Transverse colon (tissue), 4 donors: Measurements from ENCODE around the gene ILF3. TPM values are rescaled to one million over a fixed set of nuclear protein-coding genes. Genes with fewer than 3 reads are reported as not detected.

Experiments
- DNase-seq: peaks from one replicate; pipeline ENCODE4 v3.0.0-alpha.2; 2019
- H3K27ac ChIP-seq, 4 donors: fragments of 200-600 bp; sonication (generic); 2 replicates each; pipeline ENCODE4 v1.5.1; 2016 to 2018; ENCODE audit warnings: inconsistent platforms in 4 of 4
- H3K27me3 ChIP-seq: fragments of 200-600 bp; sonication (generic); 2 replicates; pipeline ENCODE4 v1.5.1; 2017; ENCODE audit warnings: inconsistent platforms
- H3K36me3 ChIP-seq, 4 donors: fragments of 200-600 bp; sonication (generic); 2 replicates each; pipeline ENCODE4 v1.5.1; 2017 to 2019; ENCODE audit warnings: inconsistent platforms in 4 of 4
- H3K4me1 ChIP-seq, 4 donors: fragments of 200-600 bp; sonication (generic); 2 replicates each; pipeline ENCODE4 v1.5.1; 2017 to 2020; ENCODE audit warnings: inconsistent platforms in 4 of 4
- H3K4me3 ChIP-seq, 4 donors: fragments of 200-600 bp; sonication (generic); 1 replicate in 1 of 4; 2 replicates in 3 of 4; pipeline versions ENCODE4 v1.5.1 to v1.6.1; 2017 to 2019; ENCODE audit warnings: inconsistent platforms in 4 of 4
- H3K9me3 ChIP-seq, 2 donors: fragments of 200-600 bp; sonication (generic); 2 replicates each; pipeline ENCODE4 v1.5.1; 2017 to 2019; ENCODE audit warnings: inconsistent platforms in 2 of 2
- CTCF ChIP-seq, 5 experiments: fragments of 200-600 bp in 3 of 5; fragments of 450-650 bp in 2 of 5; sonication (generic) in 3 of 5; IDR thresholded peaks; 1 replicate in 2 of 5; 2 replicates in 3 of 5; pipeline ENCODE4 v1.5.1; 2016 to 2017; ENCODE audit warnings: antibody characterized with exemption in 5 of 5, inconsistent platforms in 3 of 5, mild to moderate bottlenecking in 2 of 5, moderate library complexity in 1 of 5
- EP300 ChIP-seq: sonication (generic); formaldehyde crosslinking; IDR thresholded peaks from one replicate; pipeline ENCODE4 v1.6.1; 2017; ENCODE audit warnings: antibody characterized with exemption, low read depth
- POLR2A ChIP-seq: fragments of 450-650 bp; IDR thresholded peaks from one replicate; pipeline ENCODE4 v1.6.1; 2016; ENCODE audit warnings: antibody characterized with exemption, mild to moderate bottlenecking, moderate library complexity
- POLR2AphosphoS5 ChIP-seq, 3 donors: sonication (generic); formaldehyde crosslinking; IDR thresholded peaks; one replicate each; pipeline ENCODE4 v1.6.1; 2016; ENCODE audit warnings: antibody characterized with exemption in 3 of 3
- WGBS, 2 donors: methylation state at CpG; one replicate each; pipeline ENCODE4 v1.1.5; 2018; ENCODE audit warnings: low coverage in 1 of 2; 5-methylcytosine and 5-hydroxymethylcytosine counted together
- in situ Hi-C, 4 donors: fragments of 200-750 bp; cut with MboI; loops; one replicate each; pipeline versions ENCODE4 v1.15.0 to v1.15.1; 2017; ENCODE audit warnings: low sequenced_read_pairs in 3 of 4, low pct_ligation_motif_present in 1 of 4, low pct_unique_long_range_greater_than_20kb in 1 of 4
- intact Hi-C: fragments of 100-400 bp; cut with DNase I; formaldehyde crosslinking; loops from one replicate; pipeline ENCODE4 v1.15.1; 2023; ENCODE audit warnings: low total_unique reads
- total RNA-seq, 4 donors: library from RNA; depleted of rRNA; stranded (reverse); fragments of >200 nt; gene quantifications; one replicate each; pipeline ENCODE4 v1.1.0, GENCODE V29; 2016

Gene ILF3
- total RNA-seq, 4 donors from 2014 or later = 73.6 to 242 (median 151) TPM

- DNase-seq = no peak
- no peak overlapping the region for H3K4me3 ChIP-seq
- in situ Hi-C loops = no loop called here
- intact Hi-C loops = no loop called here
- H3K27me3 ChIP-seq = no peaks in the 10 kb centered on the region
- H3K27ac ChIP-seq = no peak overlapping the region
- no peaks in the 10 kb centered on the region for H3K9me3 ChIP-seq
- peaks cover 0 to 3% (median 0%) of the 10 kb centered on the region in 4 donors for H3K4me1 ChIP-seq
- 84% methylated on average over 14 of the region's 14 CpGs; no CpG with 5 or more reads in 1 of the 2 donors for WGBS, 2 donors
- H3K36me3 ChIP-seq = peaks cover 0 to 43% (median 12%) of the 10 kb centered on the region in 4 donors
- TF ChIP-seq EP300 (no peak), POLR2AphosphoS5 (IDR thresholded peaks at IDR 0.05) (no peak), CTCF (IDR thresholded peaks at IDR 0.05) (no peak), POLR2A (no peak)
These were observed 22.3 kb upstream of the ILF3 start for GRCh38 chr19:10631874-10632273.

GRCh38 chr19:10634430-10634829 is 19.7 kb upstream of the ILF3 start:
- Histone ChIP-seq H3K36me3 (peaks cover 0 to 59% (median 18%) of the 10 kb centered on the region in 4 donors), H3K27me3 (no peaks in the 10 kb centered on the region), H3K4me1 (peaks cover 0 to 4% (median 0%) of the 10 kb centered on the region in 4 donors), H3K9me3 (no peaks in the 10 kb centered on the region), H3K4me3 (no peak overlapping the region), H3K27ac (no peak overlapping the region)
- 84% methylated on average over 7 of the region's 7 CpGs; no CpG with 5 or more reads in 1 of the 2 donors for WGBS, 2 donors
- no peak for DNase-seq
- TF ChIP-seq CTCF (IDR thresholded peaks at IDR 0.05) (no peak), POLR2AphosphoS5 (IDR thresholded peaks at IDR 0.05) (no peak), EP300 (no peak)
- intact Hi-C loops (no loop called here), in situ Hi-C loops (no loop called here)

GRCh38 chr19:10634963-10635362 is 19.2 kb upstream of the ILF3 start:
- WGBS, 2 donors = 92 to 100% methylated on average over 2 to 6 of the region's 6 CpGs
- intact Hi-C loops = no loop called here
- no peak overlapping the region for H3K27ac ChIP-seq
- H3K4me3 ChIP-seq = no peak overlapping the region
- no peak for DNase-seq
- TF ChIP-seq POLR2A (no peak), EP300 (no peak), POLR2AphosphoS5 (IDR thresholded peaks at IDR 0.05) (no peak), CTCF (IDR thresholded peaks at IDR 0.05) (no peak)
- H3K36me3 ChIP-seq = peaks cover 0 to 59% (median 18%) of the 10 kb centered on the region in 4 donors
- no peaks in the 10 kb centered on the region for H3K27me3 ChIP-seq
- peaks cover 0 to 6% (median 0%) of the 10 kb centered on the region in 4 donors for H3K4me1 ChIP-seq
- H3K9me3 ChIP-seq = no peaks in the 10 kb centered on the region
- in situ Hi-C loops = no loop called here

- TF ChIP-seq POLR2A = no peak
- TF ChIP-seq CTCF (IDR thresholded peaks at IDR 0.05) = no peak
- TF ChIP-seq POLR2AphosphoS5 (IDR thresholded peaks at IDR 0.05) = no peak
- TF ChIP-seq EP300 = no peak
- intact Hi-C loops (no loop called here), in situ Hi-C loops (no loop called here)
- no peak overlapping the region for H3K4me3 ChIP-seq
- H3K27me3 ChIP-seq = no peaks in the 10 kb centered on the region
- 95% methylated on average over 4 to 37 of the region's 37 CpGs for WGBS, 2 donors
- peaks cover 0 to 6% (median 0%) of the 10 kb centered on the region in 4 donors for H3K4me1 ChIP-seq
- H3K36me3 ChIP-seq = peaks cover 0 to 57% (median 22%) of the 10 kb centered on the region in 4 donors
- no peaks in the 10 kb centered on the region for H3K9me3 ChIP-seq
- no peak overlapping the region for H3K27ac ChIP-seq
- no peak for DNase-seq
These were observed 17.7 kb upstream of the ILF3 start for GRCh38 chr19:10636304-10636972.
